Stimulated activated CD4-positive, alpha-beta T cell treated with anti-CD3 and anti-CD28 coated beads, Interleukin-12 subunit alpha, Interleukin-12 subunit beta, amount 100 ng/mL, for 24 hours (primary cell): ENCODE results near the gene PRR16.
"Not testable (repeated sequence)": the region's sequence is repeated elsewhere in the genome, so short reads cannot be mapped to it uniquely, and the experiment has no call there.

Experiments
- DNase-seq, 2 experiments: peaks; one replicate each; pipeline ENCODE4 v3.0.0-alpha.2; 2020; ENCODE audit warnings: low read depth in 2 of 2

Gene PRR16

DNA sequence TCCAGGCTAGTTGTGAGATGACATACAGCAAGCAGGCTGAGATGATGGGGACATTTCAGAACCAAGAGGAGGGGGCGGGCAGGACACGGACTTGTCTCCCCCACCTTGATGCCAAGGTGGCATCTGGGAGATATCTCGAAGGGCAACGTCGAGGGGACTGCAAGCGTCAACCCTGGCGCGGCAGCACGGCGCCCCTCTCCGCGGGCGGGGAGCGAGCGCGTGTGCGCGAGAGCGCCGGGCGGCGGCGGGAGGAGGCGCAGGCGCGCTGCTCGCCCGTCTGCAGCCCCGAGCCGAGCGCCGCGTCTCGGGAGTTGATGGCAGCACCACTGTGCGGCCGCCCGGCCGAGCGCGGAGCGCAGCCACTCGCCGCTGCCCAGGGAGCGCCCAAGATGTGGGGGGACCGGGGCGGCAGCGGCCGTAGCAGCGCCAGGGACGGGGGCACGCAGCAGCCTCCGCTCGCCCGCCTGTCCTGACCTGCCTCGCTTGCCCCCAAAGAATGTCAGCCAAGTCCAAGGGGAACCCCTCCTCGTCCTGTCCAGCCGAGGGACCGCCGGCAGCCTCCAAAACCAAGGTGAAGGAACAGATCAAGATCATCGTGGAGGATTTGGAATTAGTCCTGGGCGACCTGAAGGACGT is at the start of gene PRR16:
Gene PRR16 (plus strand): TSS at position 310 of the 636 bp plus-strand sequence.
- DNase-seq = no peak

GRCh38 chr5:120415985-120416384 is 48.1 kb upstream of the PRR16 start:
- DNase-seq = no peak

- no peak for DNase-seq
These were observed 45.0 kb upstream of the PRR16 start for GRCh38 chr5:120419127-120419526.

DNA sequence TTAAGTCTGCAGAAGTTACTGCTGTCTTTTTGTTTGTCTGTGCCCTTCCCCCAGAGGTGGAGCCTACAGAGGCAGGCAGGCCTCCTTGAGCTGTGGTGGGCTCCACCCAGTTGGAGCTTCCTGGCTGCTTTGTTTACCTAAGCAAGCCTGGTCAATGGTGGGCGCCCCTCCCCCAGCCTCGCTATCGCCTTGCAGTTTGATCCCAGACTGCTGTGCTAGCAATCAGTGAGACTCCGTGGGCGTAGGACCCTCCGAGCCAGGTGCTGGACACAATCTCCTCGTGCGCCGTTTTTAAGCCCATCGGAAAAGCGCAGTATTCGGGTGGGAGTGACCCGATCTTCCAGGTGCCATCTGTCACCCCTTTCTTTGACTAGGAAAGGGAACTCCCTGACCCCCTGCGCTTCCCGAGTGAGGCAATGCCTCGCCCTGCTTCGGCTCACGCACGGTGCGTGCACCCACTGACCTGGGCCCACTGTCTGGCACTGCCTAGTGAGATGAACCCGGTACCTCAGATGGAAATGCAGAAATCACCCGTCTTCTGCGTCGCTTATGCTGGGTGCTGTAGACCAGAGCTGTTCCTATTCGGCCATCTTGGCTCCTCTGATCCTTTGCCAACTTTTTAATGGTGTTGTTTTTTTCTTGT is 37.3 kb upstream of the PRR16 start:
- not testable (repeated sequence) for DNase-seq

GRCh38 chr5:120430572-120430971 is 33.5 kb upstream of the PRR16 start:
- no peak for DNase-seq

GRCh38 chr5:120432861-120433260 is 31.2 kb upstream of the PRR16 start:
- no peak for DNase-seq

GRCh38 chr5:120435129-120435528 is 29.0 kb upstream of the PRR16 start:
- no peak for DNase-seq

DNA sequence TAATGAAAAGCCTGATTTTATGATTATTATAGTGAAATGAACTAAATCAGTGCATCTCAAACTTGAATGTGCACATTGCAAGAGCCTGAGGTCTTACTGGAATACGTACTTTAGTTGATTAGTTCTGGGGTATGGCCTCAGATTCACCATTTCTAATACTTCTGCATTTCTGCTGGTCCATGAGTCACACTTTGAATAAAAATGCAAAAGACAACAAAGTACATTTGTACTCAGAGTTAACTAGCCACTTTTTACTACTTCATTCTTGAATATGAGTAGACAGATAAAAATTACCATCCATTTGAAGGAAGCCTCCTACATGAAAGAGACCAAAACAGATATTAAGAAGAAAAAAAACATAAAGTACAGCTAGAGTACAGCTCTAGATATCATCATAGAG is 27.1 kb upstream of the PRR16 start:
- DNase-seq = no peak

GRCh38 chr5:120442694-120443093 is 21.4 kb upstream of the PRR16 start:
- DNase-seq = no peak

DNA sequence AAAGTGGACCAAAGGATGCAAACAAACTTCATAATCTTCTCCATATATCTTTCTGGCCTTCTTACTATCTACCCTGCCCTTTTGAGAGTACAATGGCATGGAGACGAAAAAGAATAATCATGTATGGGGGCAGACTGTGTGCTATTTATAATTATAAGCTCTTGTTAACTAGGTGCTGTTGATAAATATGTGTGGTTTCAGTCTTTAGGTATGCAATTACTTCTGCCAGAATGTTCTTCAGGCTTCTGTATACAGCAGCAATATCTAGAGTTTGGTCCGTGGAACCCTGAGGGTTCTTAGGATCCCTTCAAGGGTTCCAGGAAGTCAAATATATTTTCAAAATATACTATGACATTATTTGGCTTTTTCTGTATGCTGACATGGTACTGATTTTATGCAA is 20.5 kb upstream of the PRR16 start:
- no peak for DNase-seq

DNA sequence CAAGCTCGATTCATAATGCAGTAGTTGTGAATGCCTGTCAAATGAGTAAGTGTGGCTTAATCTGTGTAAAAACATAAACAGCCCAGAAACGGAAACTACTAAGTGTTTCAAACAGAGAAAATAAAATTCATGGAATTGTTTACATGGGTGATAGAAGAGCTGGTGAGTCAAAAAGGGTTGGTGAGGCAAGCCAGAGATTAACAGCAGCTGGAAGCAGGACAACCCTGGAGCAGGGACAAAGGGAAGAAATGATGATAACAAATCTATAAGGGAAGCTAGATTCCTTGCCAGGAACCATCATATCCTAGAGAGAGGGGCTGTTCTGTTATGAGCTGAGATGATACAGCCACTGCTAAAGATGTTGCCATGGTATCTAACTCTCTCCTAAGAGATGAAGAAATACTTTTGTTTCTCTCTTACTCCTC is 18.0 kb upstream of the PRR16 start:
- DNase-seq = no peak

DNA sequence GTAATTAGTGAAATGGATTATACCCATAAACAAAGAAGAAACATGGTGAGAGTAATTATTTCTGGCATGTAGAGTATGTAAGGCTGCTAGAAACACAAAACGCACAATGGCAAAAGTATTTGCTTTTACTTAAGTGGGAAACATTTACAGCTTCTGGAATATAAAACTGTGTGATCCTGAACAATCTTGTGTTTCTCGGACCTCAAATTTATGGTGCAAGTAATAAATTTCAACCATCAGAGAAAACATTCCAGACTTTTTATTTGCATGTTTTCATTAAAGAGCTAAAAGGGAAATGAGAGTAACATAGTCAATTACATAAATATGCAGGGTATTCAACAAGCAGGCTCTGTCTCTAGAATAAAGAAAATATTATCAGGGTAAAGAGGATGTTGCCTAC is 17.2 kb upstream of the PRR16 start:
- no peak for DNase-seq

- no peak for DNase-seq
These were observed 16.3 kb upstream of the PRR16 start for GRCh38 chr5:120447706-120448239.

DNA sequence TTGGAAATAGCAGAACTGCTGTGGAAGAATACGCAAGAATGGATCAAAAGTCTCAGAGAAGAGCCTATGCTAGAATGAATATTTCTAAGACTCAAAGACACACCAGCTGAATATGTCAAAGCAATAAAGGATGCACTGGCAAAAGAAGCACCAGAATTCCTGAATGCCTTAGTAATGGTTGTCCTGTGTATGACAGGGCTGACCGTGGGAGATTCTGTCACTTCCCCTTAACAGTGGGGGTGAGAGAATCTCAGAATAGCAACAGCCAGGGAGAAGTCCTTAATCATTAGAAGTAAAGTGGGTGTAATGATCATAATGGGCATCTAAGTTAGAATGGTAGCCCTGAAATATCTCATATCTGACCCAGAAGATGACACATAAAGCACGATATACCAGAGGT is 14.6 kb upstream of the PRR16 start:
- no peak for DNase-seq

DNA sequence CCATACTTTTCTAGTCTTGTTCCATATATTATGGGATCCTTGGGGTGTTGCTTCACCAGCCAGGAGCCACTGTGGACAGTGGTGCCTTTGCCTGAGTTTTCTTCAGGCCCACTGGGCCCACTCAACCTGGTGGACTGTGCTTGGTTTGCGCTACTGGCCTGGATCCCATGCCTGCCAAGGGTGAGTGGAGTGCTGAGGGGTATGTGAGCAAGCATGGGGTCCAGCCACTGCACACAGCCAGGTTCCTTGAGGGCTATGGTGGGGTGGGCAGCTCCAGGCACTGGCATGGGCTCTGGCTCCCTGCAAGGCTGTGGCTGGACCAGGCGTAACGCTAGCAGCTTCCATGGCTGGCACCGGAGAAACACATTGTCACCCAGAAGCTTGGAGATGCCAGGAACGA is 13.2 kb upstream of the PRR16 start:
- no peak for DNase-seq

DNA sequence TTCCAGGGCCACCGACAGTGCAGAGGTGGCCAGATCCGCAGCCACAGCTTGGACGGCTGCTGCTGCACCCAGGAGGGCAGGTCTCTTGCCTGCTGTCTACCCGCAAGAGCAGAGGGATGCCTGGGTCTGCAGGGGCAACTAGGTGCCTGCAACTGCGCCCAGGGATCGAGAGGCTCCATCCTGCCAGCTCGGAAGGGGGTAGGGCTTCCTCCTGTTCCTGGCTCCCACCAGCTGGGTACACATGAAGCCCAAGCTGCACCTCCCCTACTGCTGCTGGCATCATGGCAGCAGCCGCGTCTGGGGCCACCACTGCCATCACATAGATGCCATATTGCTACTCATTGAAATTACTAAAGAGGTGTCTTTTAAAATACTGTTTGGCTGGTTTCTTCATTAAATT is 12.7 kb upstream of the PRR16 start:
- no peak for DNase-seq

- no peak for DNase-seq
These were observed 11.6 kb upstream of the PRR16 start for GRCh38 chr5:120452471-120452870.

GRCh38 chr5:120454094-120454798 is 9.9 kb upstream of the PRR16 start:
- no peak for DNase-seq

- DNase-seq = no peak
These were observed 8.1 kb upstream of the PRR16 start for GRCh38 chr5:120456006-120456405.

DNA sequence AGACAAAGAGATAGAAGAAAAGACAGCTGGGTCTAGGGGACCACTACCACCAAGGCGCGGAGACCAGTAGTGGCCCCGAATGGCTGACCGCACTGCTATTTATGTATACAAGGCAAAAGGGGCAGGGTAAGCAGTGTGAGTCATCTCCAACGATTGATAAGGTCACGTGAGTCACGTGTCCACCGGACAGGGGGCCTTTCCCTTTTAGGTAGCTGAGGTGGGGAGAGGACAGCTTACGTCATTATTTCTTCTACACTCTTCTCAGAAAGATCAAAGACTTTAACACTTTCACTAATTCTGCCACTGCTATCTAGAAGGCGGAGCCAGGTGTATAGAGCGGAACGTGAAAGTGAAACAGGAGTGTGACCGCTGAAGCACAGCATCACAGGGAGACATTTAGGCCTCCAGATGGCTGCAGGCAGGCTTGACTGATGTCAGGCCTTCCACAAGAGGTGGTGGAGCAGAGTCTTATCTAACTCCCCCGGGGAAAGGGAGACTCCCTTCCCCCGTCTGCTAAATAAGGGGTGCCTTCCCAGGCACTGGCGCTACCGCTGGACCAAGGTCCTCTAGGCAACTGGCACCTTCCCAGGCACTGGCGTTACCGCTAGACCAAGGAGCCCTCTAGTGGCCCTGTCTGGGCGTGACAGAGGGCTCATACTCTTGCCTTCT is 6.1 kb upstream of the PRR16 start:
- DNase-seq = no peak

DNA sequence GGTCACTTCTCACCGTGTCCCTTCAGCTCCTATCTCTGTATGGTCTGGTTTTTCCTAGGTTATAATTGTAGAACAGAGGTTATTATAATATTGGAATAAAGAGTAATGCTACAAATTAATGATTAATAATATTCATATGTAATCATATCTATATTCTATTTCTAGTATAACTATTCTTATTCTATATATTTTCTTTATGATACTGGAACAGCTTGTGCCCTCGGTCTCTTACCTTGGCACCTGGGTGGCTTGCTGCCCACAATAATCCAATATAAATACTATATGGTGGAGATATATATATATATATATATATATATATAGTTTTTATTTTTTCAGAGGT is 5.6 kb upstream of the PRR16 start:
- not testable (repeated sequence) for DNase-seq

GRCh38 chr5:120461251-120461650 is 2.8 kb upstream of the PRR16 start:
- DNase-seq = no peak
